HG02571 (cell line): Measurements from ENCODE around the gene RRP7A.
"Not testable (repeated sequence)": the region's sequence is repeated elsewhere in the genome, so short reads cannot be mapped to it uniquely, and the experiment has no call there.

Experiments used
- ATAC-seq: cut with Tn5 transposase; IDR thresholded peaks from one replicate; pipeline ENCODE4 v1.9.1; 2021; ENCODE audit warnings: mild to moderate bottlenecking, moderate library complexity; ENCODE audit not compliant: unreplicated experiment

Gene RRP7A

GRCh38 chr22:42536166-42536565, 16.6 kb upstream of the RRP7A start:
- no peak for ATAC-seq

GRCh38 chr22:42535082-42535731, 15.6 kb upstream of the RRP7A start:
- ATAC-seq: not testable (repeated sequence)

GRCh38 chr22:42533638-42533977, 14.0 kb upstream of the RRP7A start:
- ATAC-seq: no peak

GRCh38 chr22:42531401-42532084, 11.9 kb upstream of the RRP7A start:
- not testable (repeated sequence) for ATAC-seq

GRCh38 chr22:42529435-42529834, 9.8 kb upstream of the RRP7A start:
- ATAC-seq: not testable (repeated sequence)

- no peak for ATAC-seq
Measured at GRCh38 chr22:42528591-42529307, 9.2 kb upstream of the RRP7A start.

GRCh38 chr22:42522546-42522945, 3.0 kb upstream of the RRP7A start:
- ATAC-seq: no peak

- no peak for ATAC-seq
Measured at GRCh38 chr22:42521228-42521546, 1.6 kb upstream of the RRP7A start.

- not testable (repeated sequence) for ATAC-seq
Measured at GRCh38 chr22:42518638-42519524, 715 bp downstream of the RRP7A start.

- not testable (repeated sequence) for ATAC-seq
Measured at GRCh38 chr22:42517103-42517502, 2.5 kb downstream of the RRP7A start.

- ATAC-seq: no peak
Measured at GRCh38 chr22:42515896-42516295, 3.7 kb downstream of the RRP7A start.

GRCh38 chr22:42515304-42515703, 4.3 kb downstream of the RRP7A start:
- not testable (repeated sequence) for ATAC-seq

- not testable (repeated sequence) for ATAC-seq
Measured at GRCh38 chr22:42514331-42514730, 5.3 kb downstream of the RRP7A start.

- not testable (repeated sequence) for ATAC-seq
Measured at GRCh38 chr22:42512273-42512990, 7.2 kb downstream of the RRP7A start.

GRCh38 chr22:42511401-42511891, 8.2 kb downstream of the RRP7A start:
- no peak for ATAC-seq

GRCh38 chr22:42509548-42509947, 10.0 kb downstream of the RRP7A start:
- no peak for ATAC-seq

GRCh38 chr22:42508975-42509364, 10.6 kb downstream of the RRP7A start:
- not testable (repeated sequence) for ATAC-seq

GRCh38 chr22:42508327-42508974, 11.1 kb downstream of the RRP7A start:
- ATAC-seq: not testable (repeated sequence)

- ATAC-seq: no peak
Measured at GRCh38 chr22:42500836-42501179, 18.8 kb downstream of the RRP7A start.
